ENCODE data around the gene RELCH. TPM values are rescaled to one million over a fixed set of nuclear protein-coding genes. Genes with fewer than 3 reads are reported as not detected.

The RELCH gene
- total RNA-seq, 1 donor from 2014 or later: 45.5 TPM

GRCh38 chr18:62338446-62339105, 151.5 kb downstream of the RELCH start:
- DNase-seq (ENCODE audit: low spot score): no peak

GRCh38 chr18:62339106-62339988, 152.3 kb downstream of the RELCH start:
- DNase-seq (ENCODE audit: low spot score): no peak

DNA sequence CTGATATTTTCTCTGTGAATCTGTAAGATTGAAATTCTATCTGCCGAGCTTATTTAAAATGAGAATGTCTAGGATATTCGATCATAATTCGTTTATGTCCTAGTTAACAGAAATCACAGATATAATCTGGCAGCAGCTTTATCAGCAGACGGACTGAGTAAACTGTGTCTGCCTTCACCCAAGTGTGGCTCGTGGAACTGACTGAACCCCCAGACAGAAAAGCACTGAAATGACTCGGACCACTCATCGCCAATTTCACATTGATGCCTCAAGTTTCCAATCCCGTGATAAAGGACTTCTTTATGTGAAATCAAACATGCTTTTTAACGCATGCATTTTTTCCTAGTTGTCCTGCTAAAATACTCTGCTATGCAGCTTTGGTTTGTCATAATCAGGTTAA, 153.9 kb downstream of the RELCH start:
- DNase-seq (ENCODE audit: low spot score): no peak

DNA sequence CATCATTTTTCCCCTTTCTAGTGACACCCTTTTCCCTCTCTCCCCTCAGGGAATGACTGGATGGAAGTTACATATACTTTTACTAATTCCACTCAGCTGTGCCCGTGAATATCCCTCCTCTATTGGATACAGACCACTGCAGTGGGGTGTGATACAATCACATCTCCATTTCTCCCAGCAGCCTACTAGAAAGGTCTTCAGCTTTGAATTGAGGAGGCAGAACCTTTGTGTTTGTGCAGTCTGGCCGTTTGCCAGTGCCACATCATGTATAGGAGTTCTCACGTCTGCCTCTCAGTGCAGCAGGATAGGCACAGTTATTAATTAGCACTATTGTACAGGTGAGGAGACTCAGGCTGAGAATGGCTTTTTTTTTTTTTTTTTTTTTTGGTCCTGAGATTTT, 154.4 kb downstream of the RELCH start:
- no peak for DNase-seq (ENCODE audit: low spot score)

DNA sequence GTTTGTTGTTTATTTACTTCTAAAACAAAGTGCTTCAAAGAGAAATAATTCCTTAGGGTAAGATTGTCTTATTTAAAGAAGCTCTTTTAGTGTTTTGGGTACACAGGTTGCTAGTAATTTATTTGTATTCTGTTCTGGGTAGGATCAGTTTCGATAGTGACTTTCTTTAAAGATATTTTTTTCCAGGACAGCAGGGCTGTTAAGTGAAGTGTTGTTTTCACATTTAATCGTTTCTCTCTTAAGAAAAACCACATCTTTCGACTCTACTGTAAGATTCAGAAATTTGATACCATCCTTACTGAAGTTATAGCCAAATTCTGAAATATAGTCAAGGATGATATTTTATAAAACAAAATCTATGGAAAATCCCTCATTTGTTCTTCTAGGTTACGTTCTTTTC, 155.8 kb downstream of the RELCH start:
- DNase-seq (ENCODE audit: low spot score): no peak

DNA sequence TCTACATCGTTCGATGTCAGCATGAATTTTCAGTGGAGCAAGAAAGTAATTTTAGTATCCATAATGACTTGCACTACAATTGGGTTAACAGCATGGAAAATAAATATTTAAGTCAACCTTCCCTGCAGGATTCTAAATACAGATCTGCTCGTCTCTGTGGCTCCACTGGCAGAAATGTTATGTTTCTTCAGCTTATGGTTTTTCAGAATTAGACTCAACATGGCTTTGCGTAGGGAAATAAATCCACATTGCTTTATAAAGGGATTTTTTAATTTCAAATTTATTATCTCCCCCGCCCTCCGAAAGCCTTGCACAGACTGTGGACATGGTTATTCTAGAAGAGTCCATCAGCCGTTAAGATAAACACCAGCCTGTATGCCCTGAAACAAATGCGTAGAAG, 156.3 kb downstream of the RELCH start:
- no peak for DNase-seq (ENCODE audit: low spot score)

DNA sequence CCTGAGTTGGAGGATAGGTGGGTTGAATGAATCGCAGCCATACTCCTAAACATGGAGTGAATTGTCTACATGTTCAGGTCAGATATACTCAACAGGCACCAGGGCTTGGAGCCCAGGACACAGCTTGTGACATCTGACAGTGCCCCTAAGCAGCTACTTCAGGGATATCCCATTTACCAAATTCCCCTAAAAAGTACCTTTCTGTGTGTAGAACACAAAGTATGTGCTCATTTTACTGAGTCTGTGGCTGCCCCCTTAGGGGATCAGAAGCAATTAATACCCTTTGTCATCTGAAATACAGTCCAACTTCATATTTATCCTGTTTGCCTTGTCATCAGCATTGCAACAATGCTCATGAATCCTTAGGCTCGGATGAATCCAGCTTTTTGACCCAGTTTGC, 158.9 kb downstream of the RELCH start:
- no peak for DNase-seq (ENCODE audit: low spot score)

DNA sequence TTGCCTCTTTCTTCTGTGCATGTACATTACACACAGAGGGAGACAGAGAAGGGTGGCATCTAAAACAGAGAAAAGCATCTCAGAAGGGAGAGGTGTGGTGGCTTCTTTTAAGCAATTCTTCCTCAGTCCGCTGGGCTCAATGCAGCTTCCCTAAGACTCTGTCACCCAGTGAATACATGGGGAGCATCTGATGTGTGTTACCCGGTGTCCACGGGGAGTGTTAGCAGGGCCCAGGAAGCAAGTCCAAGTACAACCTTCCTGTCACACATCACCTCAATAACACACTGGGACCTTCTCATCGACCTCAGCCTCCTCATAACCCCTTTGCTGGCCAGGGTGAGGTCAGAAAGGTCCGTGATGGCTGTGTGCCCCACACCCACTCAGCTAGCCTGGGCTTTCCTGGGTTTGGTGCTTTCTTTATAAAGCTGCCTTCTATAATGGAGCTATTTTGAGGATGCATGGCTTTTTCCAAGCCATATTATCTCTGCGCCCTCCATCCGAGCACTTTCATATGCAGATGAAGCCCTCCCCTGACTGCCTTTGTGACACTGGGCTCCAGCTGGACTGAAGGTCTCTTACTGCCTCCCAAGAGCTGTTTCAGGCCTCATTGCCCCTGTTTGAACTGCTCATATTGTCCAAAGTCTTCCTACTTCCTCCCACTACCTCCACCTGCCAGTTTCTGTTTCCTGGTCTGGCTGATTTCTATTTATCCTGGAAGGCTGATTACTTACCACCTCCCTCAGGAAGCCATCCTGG, 159.5 kb downstream of the RELCH start:
- no peak for DNase-seq (ENCODE audit: low spot score)

DNA sequence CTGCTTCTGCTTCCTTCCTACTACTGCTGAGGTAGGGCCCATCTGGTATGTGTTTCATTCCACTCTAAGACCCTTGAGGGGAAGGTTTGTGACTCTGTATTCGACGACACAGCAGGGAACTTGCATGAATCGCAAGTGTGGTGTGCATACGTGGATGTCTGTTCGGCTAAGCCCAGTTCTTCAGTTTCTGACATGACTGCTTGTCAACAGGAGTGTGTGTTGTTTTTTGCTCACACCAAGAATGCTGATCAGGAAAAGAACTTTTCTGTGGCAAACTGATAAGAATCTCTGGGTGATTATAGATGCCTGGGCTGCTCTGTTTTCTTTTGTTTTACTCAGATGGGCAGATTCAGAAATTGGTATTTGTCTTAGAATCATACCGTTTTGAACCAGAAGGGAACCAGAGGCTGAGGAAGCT, 160.0 kb downstream of the RELCH start:
- DNase-seq (ENCODE audit: low spot score): no peak

DNA sequence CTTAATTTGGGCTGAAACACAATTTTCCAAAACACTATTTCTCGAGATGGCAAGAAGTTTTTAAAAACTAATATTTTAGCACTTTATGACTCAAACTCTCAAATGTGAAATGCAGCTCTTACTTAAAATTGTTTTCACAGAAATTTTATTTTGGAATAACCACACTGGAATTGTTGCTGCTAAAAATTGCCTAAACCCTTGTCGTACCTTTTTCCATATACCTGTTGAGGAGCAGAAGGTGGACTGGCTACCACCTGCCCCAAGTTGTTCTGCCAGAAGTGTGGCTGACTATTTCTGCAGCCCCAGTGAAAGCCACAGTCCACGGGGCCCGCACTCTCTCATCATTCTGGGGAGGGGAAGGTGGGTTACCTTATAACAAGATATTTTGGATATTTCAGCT, 161.4 kb downstream of the RELCH start:
- DNase-seq (ENCODE audit: low spot score): no peak

GRCh38 chr18:62353170-62353569, 166.1 kb downstream of the RELCH start:
- DNase-seq (ENCODE audit: low spot score): no peak

- no peak for DNase-seq (ENCODE audit: low spot score)
These were observed 167.1 kb downstream of the RELCH start for GRCh38 chr18:62354151-62354550.

GRCh38 chr18:62357079-62357719, 170.1 kb downstream of the RELCH start:
- DNase-seq (ENCODE audit: low spot score): no peak

Other genes with a start within 250 kb of the RELCH start
- 43.3 TPM for gene PIGN, start 199 bp upstream of the RELCH start, total RNA-seq (ENCODE audit: insufficient read depth, low replicate concordance)
- 8.7 TPM for gene TNFRSF11A, start 138.1 kb downstream of the RELCH start, total RNA-seq (ENCODE audit: insufficient read depth, low replicate concordance)